Activated CD8-positive, alpha-beta memory T cell treated with anti-CD3 and anti-CD28 coated beads for 1 hour (primary cell): ENCODE data around the gene GALR1.
"Not testable (repeated sequence)": the region's sequence is repeated elsewhere in the genome, so short reads cannot be mapped to it uniquely, and the experiment has no call there.

Source experiments
- DNase-seq, 2 donors: peaks; one replicate each; pipeline ENCODE4 v3.0.0-alpha.2; 2020; ENCODE audit warnings: low read depth in 1 of 2; ENCODE audit errors: extremely low read depth in 1 of 2

Gene GALR1, protein sequence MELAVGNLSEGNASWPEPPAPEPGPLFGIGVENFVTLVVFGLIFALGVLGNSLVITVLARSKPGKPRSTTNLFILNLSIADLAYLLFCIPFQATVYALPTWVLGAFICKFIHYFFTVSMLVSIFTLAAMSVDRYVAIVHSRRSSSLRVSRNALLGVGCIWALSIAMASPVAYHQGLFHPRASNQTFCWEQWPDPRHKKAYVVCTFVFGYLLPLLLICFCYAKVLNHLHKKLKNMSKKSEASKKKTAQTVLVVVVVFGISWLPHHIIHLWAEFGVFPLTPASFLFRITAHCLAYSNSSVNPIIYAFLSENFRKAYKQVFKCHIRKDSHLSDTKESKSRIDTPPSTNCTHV

DNA sequence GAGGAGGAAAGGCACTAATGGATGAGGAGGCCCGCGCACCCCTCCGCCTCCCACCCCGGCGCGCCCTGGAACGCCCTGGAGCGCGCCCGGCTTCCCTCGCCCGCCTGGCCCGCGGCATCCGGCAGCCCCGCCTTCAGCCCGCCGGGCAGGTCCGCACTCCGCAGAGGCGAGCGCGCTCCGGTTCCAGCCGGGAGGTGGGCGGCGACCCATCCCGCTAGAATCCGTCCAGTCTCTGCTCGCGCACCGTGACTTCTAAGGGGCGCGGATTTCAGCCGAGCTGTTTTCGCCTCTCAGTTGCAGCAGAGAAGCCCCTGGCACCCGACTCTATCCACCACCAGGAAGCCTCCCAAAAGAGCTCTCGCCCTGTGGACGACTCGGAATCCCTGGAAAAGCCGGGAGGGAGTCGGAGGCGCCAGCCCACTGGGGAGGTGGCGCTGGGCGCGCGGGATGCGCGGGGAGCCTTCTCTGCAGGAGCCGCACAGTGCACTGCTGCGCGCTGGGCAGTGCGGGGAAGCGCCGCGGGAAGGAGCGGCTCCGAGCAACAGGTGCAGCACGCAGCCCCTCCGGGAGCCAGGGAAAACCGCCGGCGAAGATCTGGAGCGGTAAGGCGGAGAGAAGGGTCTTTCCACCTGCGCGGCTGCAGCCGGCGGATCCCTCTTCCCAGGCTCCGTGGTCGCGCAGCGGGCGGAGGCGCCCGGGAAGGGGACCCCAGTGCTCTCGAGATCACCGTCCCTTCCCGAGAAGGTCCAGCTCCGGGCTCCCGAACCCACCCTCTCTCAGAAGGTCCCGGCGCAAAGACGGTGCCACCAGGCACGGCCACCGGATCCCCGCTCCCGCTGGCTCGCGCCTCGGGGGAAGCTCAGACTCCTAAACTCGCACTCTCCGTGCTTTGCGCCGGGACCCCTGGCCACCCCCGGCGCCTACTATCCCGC lies at the start of gene GALR1:
Gene GALR1, plus strand, starts transcription at position 280 of the 932 bp plus-strand sequence. CDS start 701 bp downstream, outside the sequence.
- DNase-seq: no peak

DNA sequence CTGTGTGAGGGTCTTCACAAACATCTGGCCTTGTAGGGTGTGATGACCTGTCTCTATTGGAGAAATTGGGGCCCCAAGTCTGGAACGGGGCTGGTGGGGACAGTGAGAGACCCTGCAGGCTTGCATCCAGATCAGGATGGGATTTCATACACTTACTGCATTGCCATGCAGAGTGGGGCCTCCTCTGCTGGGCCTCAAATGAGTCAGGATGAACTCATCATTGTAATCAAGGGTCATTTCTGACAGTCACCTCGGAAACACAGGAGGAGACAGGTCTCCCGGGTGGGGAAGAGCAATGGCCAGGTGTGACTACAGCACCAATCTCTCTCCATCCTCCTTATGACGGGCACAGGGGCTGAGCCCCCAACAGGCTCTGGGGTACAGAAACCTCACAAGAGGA lies 48.1 kb upstream of the GALR1 start:
- DNase-seq: no peak

- DNase-seq: no peak
Observed at GRCh38 chr18:77202329-77202728, 47.3 kb upstream of the GALR1 start.

- no peak for DNase-seq
Observed at GRCh38 chr18:77203071-77203470, 46.6 kb upstream of the GALR1 start.

GRCh38 chr18:77203851-77204250 lies 45.8 kb upstream of the GALR1 start:
- no peak for DNase-seq

DNA sequence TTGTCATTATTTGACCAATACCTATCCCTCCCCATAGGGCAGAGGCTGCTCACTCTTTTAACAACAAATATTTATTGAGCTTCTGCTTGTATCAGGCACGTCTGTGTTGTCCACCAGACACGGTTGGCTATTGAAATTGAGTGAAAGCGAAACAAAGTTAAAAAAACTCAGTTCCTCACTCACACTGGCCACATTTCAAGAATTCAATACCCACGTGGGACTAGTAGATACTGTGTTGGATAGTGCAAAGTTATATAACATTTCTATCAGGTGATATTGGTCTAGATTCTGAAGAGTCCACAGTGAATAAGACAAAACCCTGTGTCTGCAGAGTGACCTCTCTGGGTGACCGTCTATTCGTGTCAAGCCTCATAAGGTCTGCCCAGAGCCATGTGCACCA lies 43.9 kb upstream of the GALR1 start:
- no peak for DNase-seq

- no peak for DNase-seq
Observed at GRCh38 chr18:77206676-77207374, 42.8 kb upstream of the GALR1 start.

DNA sequence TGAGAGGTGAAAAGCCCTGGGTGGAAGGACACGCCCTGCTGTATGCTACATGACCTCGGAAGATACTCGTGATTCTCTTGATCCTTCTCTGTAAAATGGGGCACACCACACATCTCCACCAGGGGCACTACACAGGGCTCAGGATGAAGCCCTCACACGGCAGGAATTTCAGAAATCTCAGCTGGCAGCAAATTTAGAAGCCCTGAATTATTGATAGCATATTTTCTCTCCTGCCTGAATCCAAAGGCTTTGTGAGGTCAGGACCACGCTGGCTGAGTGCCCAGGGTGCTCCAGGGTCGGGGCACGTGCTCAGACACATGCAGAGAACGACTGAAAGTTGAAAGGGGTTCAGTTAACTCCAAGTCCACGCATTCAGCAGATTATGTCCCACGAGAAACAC lies 42.1 kb upstream of the GALR1 start:
- no peak for DNase-seq

GRCh38 chr18:77208964-77209363 lies 40.7 kb upstream of the GALR1 start:
- no peak for DNase-seq

- DNase-seq: no peak
Observed at GRCh38 chr18:77209587-77209986, 40.1 kb upstream of the GALR1 start.

DNA sequence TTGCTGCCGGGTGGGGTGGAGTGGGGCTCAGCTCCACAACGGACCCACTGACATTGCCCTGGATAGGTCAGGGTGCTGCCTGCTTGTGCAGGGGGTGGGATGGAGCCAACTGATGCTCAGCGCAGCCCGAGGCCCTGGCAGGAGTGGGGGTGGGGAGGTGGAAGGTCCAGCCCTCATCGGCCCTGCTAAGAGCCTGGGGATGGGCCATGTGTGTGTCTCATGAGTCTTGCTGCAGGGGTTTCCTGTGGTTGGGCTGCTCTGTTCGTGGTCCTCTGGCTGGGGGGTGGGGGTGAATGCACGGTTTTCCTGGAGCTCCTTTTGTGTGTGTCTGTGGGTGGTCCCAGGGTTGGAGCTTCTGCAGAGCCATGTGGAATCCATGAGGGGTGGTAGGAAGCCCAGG lies 39.4 kb upstream of the GALR1 start:
- DNase-seq: no peak

DNA sequence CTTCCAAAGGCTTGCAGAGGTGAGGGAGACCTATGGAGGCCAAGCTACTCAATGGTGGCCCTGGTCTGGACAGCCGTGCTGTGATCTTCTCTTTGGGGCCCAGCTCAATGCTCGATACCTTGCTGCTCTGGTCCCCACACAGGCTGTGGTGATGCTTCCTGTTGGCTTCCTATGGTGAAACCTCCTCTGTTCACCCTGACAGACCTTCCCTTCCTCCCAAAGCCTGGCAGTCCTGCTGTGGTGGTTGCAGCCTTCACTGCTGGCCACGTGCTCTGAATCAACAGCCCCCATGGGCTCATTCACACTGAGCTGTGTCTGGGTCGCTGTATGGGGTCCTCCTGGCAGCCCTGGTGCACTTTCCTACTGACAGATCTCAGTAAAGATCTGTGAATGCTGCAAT lies 31.0 kb upstream of the GALR1 start:
- DNase-seq: no peak

DNA sequence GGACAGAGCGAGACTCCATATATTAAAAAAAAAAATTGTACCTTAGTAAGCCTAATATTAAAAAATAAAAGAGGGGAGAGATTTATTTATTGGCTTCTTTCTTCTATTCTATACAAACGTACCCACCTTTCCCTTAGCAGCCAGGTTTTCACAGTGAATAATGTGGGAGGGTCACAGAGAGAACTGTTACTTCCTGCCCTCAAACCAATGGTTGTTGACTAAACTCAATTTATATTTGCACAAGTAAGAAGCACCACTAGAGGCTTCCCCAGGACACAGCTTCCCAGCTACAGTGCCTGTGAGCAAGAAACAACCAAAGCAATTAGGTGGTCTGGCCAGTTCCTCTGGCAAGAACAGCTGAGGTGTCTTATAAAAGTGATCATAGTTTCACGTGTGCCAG lies 28.9 kb upstream of the GALR1 start:
- DNase-seq: no peak

- DNase-seq: no peak
Observed at GRCh38 chr18:77222464-77222863, 27.2 kb upstream of the GALR1 start.

DNA sequence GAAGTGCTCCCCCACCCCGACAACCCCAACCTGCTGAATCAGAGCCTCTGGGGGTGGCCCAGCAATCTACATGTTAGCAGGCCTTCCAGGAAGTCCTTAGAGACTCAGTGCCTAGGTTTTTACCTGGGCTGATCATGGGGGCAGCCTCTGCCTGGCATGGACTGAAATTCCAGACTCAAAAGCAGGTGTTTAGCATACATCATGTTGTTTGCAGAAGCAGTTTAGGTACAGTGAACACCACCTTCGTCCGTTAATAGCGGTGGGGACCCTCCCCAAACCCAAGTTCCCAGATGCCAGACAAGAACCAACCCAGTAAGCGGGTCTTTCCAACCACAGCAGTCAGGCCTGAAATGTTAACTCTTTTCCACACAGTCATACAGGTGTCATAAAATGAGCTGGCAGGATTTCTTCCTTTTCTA lies 26.4 kb upstream of the GALR1 start:
- DNase-seq: no peak

DNA sequence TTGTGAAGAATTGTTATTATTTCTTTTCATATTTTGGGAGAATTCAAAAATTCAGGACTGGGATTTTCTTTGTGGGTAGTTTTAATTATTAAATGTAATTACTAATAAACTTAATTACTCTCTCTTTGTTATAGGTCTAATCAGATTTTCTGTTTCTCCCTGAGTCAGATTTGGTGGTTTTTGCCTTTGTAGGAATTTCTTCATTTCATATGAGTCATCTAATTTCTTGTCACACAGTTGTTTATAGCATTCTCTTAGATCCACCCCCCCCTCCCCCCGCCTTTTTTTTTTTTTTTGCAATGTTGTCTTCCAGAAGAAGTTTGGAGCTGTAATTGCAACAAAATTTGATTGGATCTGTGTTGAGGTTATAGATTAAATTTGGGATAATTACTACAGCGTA lies 26.0 kb upstream of the GALR1 start:
- no peak for DNase-seq

- DNase-seq: no peak
Observed at GRCh38 chr18:77230645-77231044, 19.0 kb upstream of the GALR1 start.

DNA sequence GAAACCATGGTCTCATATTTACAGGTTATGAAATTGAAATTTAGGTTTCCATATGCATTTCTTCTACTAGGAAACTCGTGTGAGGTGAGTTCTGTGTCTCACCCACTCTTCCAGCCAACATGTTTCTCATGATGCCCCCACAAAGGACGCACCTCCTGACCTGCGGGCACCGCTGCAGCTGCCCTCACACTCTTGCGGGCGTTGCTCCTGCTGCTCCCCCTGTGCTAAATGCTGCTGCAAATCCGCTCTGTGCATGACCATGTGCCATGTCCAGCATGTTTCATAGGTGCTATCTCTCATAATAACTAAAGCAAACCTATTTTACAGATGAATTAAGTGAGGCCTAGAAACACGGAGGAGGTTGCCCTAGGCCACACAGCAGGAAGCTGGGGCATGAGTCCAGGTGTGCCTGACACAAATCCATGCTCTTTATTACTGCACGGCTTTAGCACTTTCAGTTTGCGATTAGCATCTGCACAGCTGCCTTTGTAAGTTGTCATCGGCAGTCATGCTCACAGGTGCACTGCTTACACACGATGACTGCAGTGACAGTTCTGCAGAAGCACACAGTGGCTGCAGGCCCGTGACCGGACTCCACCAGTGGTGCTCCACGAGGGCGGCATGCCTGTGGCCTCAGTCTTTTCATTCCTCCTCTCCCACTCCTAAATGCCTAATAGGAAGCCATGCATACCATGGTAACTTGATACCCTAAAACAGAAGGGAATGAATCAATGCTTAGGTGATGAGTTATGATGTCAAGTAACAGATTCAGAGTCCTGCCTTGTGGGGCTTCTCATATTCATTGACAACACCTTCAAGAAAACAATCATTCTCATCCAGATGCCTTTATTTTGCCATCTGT lies 14.9 kb upstream of the GALR1 start:
- no peak for DNase-seq

DNA sequence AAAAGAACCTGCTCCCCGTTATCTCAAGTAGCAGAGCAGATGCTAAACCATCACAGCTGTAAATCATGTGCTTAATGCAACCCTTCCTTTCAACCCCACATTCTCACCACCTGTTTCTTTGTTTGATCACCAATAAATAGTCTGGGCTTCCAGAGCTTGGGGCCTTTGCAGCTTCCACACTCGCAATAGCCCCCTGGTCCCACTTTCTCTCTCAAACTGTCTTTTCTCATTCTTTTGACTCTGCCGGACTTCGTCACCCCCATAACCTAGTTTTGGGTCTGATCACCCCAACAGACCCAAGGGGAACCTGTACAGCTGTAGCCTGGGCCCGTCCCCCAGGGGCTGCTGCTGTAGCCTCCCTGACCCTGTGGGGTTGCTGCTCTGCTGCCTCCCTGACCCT lies 10.4 kb upstream of the GALR1 start:
- DNase-seq: not testable (repeated sequence)

- DNase-seq: no peak
Observed at GRCh38 chr18:77248873-77249568, 627 bp upstream of the GALR1 start.
